H1 (cell line): ENCODE data around the gene MAMSTR. TPM values are rescaled to one million over a fixed set of nuclear protein-coding genes. Genes with fewer than 3 reads are reported as not detected.

Experiments used
- polyA plus RNA-seq, 7 experiments: library from polyadenylated mRNA; depleted of rRNA in 3 of 7; stranded (reverse) in 5 of 7; unstranded in 2 of 7; fragments of >200 nt in 5 of 7; fragments of 200-250 nt in 2 of 7; gene quantifications; 1 replicate in 5 of 7; 2 replicates in 1 of 7; 4 replicates in 1 of 7; pipeline versions ENCODE4 v1.2.1 to v1.2.3, GENCODE V29; 2011 to 2013; ENCODE audit warnings: missing spikeins in 2 of 7, mixed read lengths in 2 of 7
- total RNA-seq: library from RNA; stranded (reverse); fragmentation: NEBNext Ultra II Directional; extraction: Animal tissue kit (Norgen Biotek cat#: 25700); gene quantifications from 2 replicates; pipeline ENCODE4 v1.2.1, GENCODE V29; 2021
- TF ChIP-seq, protein P1 (sequence below): IDR thresholded peaks from 2 replicates; pipeline ENCODE4 v1.6.1; 2011; ENCODE audit warnings: low read length, improper control_type of control experiment
- TF ChIP-seq, protein P2 (sequence below): IDR thresholded peaks from 2 replicates; pipeline ENCODE4 v1.6.1; 2012; ENCODE audit warnings: low read length, inconsistent platforms

MAMSTR gene
- total and polyA plus RNA-seq, 2 of the 8 experiments (the other 6 are each of a cell fraction or from before 2014, with no cell fraction given): 2.0 to 2.3 TPM

DNA sequence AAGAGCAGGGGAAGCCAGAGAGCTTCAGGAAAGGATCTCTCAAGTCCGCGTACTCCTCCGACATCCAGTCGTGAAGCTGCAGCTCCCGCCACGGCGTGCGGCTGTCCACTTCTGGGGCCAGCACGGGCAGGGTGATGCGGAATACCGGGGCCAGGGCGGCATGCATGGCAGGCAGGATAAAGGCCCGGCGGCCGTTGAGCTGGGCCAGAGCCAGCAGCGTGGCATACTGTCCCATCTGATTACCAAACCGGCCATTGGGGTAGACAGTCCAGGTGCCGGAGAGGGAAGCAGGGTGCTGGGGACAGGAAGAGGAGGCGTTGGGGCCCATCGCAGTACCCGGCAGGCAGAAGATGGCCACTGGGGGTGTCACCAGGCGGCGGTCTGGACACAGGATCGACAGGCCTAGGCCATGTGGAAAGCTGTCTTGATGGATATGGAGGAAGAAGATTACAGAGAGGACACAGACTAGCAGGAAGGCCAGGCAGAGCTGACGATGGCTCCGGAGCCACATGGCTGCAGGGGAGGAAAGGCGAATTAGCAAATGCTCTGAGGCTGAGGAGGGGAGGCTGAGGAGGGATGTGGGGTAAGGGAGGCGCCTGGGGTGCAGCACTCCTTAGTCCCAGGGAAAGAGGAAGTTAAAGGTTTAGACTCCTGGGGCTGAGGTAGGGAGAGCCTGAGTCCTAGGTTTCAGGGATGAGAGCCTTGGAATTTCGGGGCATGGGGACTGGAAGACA, 31.4 kb upstream of the MAMSTR start (continued):
- TF ChIP-seq, protein P1, sequence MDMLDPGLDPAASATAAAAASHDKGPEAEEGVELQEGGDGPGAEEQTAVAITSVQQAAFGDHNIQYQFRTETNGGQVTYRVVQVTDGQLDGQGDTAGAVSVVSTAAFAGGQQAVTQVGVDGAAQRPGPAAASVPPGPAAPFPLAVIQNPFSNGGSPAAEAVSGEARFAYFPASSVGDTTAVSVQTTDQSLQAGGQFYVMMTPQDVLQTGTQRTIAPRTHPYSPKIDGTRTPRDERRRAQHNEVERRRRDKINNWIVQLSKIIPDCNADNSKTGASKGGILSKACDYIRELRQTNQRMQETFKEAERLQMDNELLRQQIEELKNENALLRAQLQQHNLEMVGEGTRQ: no peak
- TF ChIP-seq, protein P2, sequence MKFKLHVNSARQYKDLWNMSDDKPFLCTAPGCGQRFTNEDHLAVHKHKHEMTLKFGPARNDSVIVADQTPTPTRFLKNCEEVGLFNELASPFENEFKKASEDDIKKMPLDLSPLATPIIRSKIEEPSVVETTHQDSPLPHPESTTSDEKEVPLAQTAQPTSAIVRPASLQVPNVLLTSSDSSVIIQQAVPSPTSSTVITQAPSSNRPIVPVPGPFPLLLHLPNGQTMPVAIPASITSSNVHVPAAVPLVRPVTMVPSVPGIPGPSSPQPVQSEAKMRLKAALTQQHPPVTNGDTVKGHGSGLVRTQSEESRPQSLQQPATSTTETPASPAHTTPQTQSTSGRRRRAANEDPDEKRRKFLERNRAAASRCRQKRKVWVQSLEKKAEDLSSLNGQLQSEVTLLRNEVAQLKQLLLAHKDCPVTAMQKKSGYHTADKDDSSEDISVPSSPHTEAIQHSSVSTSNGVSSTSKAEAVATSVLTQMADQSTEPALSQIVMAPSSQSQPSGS: no peak
